SJSA1 (cell line): ENCODE results near the gene RPAP3. TPM values are rescaled to one million over a fixed set of nuclear protein-coding genes. Genes with fewer than 3 reads are reported as not detected.

Experiments
- DNase-seq, 2 experiments: peaks; one replicate each; pipeline ENCODE4 v3.0.0-alpha.2; 2015 to 2020; ENCODE audit warnings: low spot score in 2 of 2, low read depth in 1 of 2
- H3K27ac ChIP-seq: fragments of 250-450 bp; sonication (Bioruptor Pico); 2 replicates; pipeline ENCODE4 v1.5.1; 2020; ENCODE audit warnings: mild to moderate bottlenecking, moderate library complexity
- H3K27me3 ChIP-seq: fragments of 250-450 bp; sonication (Bioruptor Pico); replicated peaks from 2 replicates; pipeline ENCODE4 v1.5.1; 2020; ENCODE audit warnings: mild to moderate bottlenecking, moderate library complexity
- H3K36me3 ChIP-seq: fragments of 250-450 bp; sonication (Bioruptor Pico); 2 replicates; pipeline ENCODE4 v1.5.1; 2020; ENCODE audit warnings: mild to moderate bottlenecking
- H3K4me1 ChIP-seq: fragments of 250-450 bp; sonication (Bioruptor Pico); replicated peaks from 2 replicates; pipeline ENCODE4 v1.6.1; 2021; ENCODE audit warnings: mild to moderate bottlenecking
- H3K4me3 ChIP-seq: fragments of 250-450 bp; sonication (Bioruptor Pico); 2 replicates; pipeline ENCODE4 v1.5.1; 2020; ENCODE audit warnings: mild to moderate bottlenecking
- H3K9me3 ChIP-seq: fragments of 250-450 bp; sonication (Bioruptor Pico); replicated peaks from 2 replicates; pipeline ENCODE4 v1.5.1; 2020; ENCODE audit warnings: mild to moderate bottlenecking
- total RNA-seq: library from RNA; depleted of rRNA; stranded (reverse); fragments of >200 nt; shearing (Covaris generic); gene quantifications from 2 replicates; pipeline ENCODE4 v1.2.3, GENCODE V29; 2014

Gene RPAP3
- total RNA-seq, 1 experiment from 2014 or later, result 27.6 TPM

GRCh38 chr12:47721431-47721973 is 15.7 kb upstream of the RPAP3 start:
- Histone ChIP-seq H3K4me1 (peaks cover 27% of the 10 kb centered on the region), H3K4me3 (no peak overlapping the region), H3K36me3 (no peaks in the 10 kb centered on the region), H3K27ac (no peak overlapping the region), H3K9me3 (no peaks in the 10 kb centered on the region), H3K27me3 (no peaks in the 10 kb centered on the region)
- DNase-seq, result no peak

GRCh38 chr12:47718531-47718930 is 12.7 kb upstream of the RPAP3 start:
- Histone ChIP-seq H3K36me3 (no peaks in the 10 kb centered on the region), H3K27me3 (no peaks in the 10 kb centered on the region), H3K9me3 (no peaks in the 10 kb centered on the region), H3K27ac (no peak overlapping the region), H3K4me3 (no peak overlapping the region), H3K4me1 (peaks cover 15% of the 10 kb centered on the region)
- DNase-seq, result no peak

- Histone ChIP-seq H3K27ac (peak overlapping the region; percentile 77), H3K4me3 (no peak overlapping the region), H3K4me1 (peaks cover 15% of the 10 kb centered on the region), H3K36me3 (no peaks in the 10 kb centered on the region), H3K27me3 (no peaks in the 10 kb centered on the region), H3K9me3 (no peaks in the 10 kb centered on the region)
- peak; percentile 79 to 83 for DNase-seq
These were observed 11.8 kb upstream of the RPAP3 start for GRCh38 chr12:47717443-47718193.

GRCh38 chr12:47717046-47717442 is 11.2 kb upstream of the RPAP3 start:
- no peaks in the 10 kb centered on the region for H3K9me3 ChIP-seq
- H3K27me3 ChIP-seq, result no peaks in the 10 kb centered on the region
- peaks cover 15% of the 10 kb centered on the region for H3K4me1 ChIP-seq
- no peak overlapping the region for H3K4me3 ChIP-seq
- no peak for DNase-seq
- H3K36me3 ChIP-seq, result no peaks in the 10 kb centered on the region
- H3K27ac ChIP-seq, result no peak overlapping the region

GRCh38 chr12:47715877-47716548 is 10.2 kb upstream of the RPAP3 start:
- Histone ChIP-seq H3K4me3 (no peak overlapping the region), H3K9me3 (no peaks in the 10 kb centered on the region), H3K4me1 (peaks cover 15% of the 10 kb centered on the region), H3K27ac (no peak overlapping the region), H3K36me3 (no peaks in the 10 kb centered on the region), H3K27me3 (no peaks in the 10 kb centered on the region)
- DNase-seq, result no peak

- Histone ChIP-seq H3K4me3 (no peak overlapping the region), H3K27me3 (no peaks in the 10 kb centered on the region), H3K4me1 (peaks cover 15% of the 10 kb centered on the region), H3K9me3 (no peaks in the 10 kb centered on the region), H3K27ac (no peak overlapping the region), H3K36me3 (no peaks in the 10 kb centered on the region)
- DNase-seq, result peak; percentile 59 to 73
These were observed 9.6 kb upstream of the RPAP3 start for GRCh38 chr12:47715393-47715876.

- Histone ChIP-seq H3K9me3 (no peaks in the 10 kb centered on the region), H3K27me3 (no peaks in the 10 kb centered on the region), H3K4me1 (peaks cover 15% of the 10 kb centered on the region), H3K27ac (no peak overlapping the region), H3K4me3 (no peak overlapping the region), H3K36me3 (no peaks in the 10 kb centered on the region)
- DNase-seq, result no peak
These were observed 9.1 kb upstream of the RPAP3 start for GRCh38 chr12:47714826-47715386.

- no peak overlapping the region for H3K4me3 ChIP-seq
- H3K27me3 ChIP-seq, result no peaks in the 10 kb centered on the region
- H3K4me1 ChIP-seq, result peaks cover 2% of the 10 kb centered on the region
- no peaks in the 10 kb centered on the region for H3K36me3 ChIP-seq
- H3K9me3 ChIP-seq, result no peaks in the 10 kb centered on the region
- DNase-seq, result no peak
- H3K27ac ChIP-seq, result no peak overlapping the region
These were observed 6.3 kb upstream of the RPAP3 start for GRCh38 chr12:47712171-47712570.

- H3K27ac ChIP-seq, result no peak overlapping the region
- no peaks in the 10 kb centered on the region for H3K36me3 ChIP-seq
- peaks cover 3% of the 10 kb centered on the region; the same call in 1 of the 2 replicates for H3K4me1 ChIP-seq
- no peaks in the 10 kb centered on the region for H3K27me3 ChIP-seq
- H3K4me3 ChIP-seq, result no peak overlapping the region
- DNase-seq, result no peak
- no peaks in the 10 kb centered on the region for H3K9me3 ChIP-seq
These were observed 5.6 kb upstream of the RPAP3 start for GRCh38 chr12:47711448-47711847.

GRCh38 chr12:47710278-47710677 is 4.4 kb upstream of the RPAP3 start:
- no peak overlapping the region for H3K4me3 ChIP-seq
- peaks cover 4% of the 10 kb centered on the region for H3K36me3 ChIP-seq
- no peaks in the 10 kb centered on the region for H3K27me3 ChIP-seq
- no peaks in the 10 kb centered on the region for H3K9me3 ChIP-seq
- peaks cover 3% of the 10 kb centered on the region; the same call in 1 of the 2 replicates for H3K4me1 ChIP-seq
- H3K27ac ChIP-seq, result no peak overlapping the region
- DNase-seq, result no peak

GRCh38 chr12:47709671-47710070 is 3.8 kb upstream of the RPAP3 start:
- H3K4me3 ChIP-seq, result no peak overlapping the region
- H3K4me1 ChIP-seq, result peaks cover 8% of the 10 kb centered on the region
- H3K27me3 ChIP-seq, result no peaks in the 10 kb centered on the region
- no peaks in the 10 kb centered on the region for H3K9me3 ChIP-seq
- H3K36me3 ChIP-seq, result peaks cover 4% of the 10 kb centered on the region
- DNase-seq, result no peak
- no peak overlapping the region for H3K27ac ChIP-seq

GRCh38 chr12:47709237-47709636 is 3.4 kb upstream of the RPAP3 start:
- Histone ChIP-seq H3K9me3 (no peaks in the 10 kb centered on the region), H3K27ac (no peak overlapping the region), H3K4me3 (no peak overlapping the region), H3K4me1 (peaks cover 8% of the 10 kb centered on the region), H3K27me3 (no peaks in the 10 kb centered on the region), H3K36me3 (peaks cover 4% of the 10 kb centered on the region)
- no peak for DNase-seq

- Histone ChIP-seq H3K36me3 (peaks cover 7% of the 10 kb centered on the region), H3K27me3 (no peaks in the 10 kb centered on the region), H3K4me3 (no peak overlapping the region), H3K9me3 (no peaks in the 10 kb centered on the region), H3K27ac (no peak overlapping the region), H3K4me1 (peaks cover 8% of the 10 kb centered on the region)
- no peak for DNase-seq
These were observed 2.2 kb upstream of the RPAP3 start for GRCh38 chr12:47707905-47708543.
